ENCODE measurements around the gene ZNF804B.

- TF ChIP-seq EZH2 (IDR thresholded peaks at IDR 0.05; ENCODE audit: borderline replicate concordance, low read depth, low read length, poor library complexity, severe bottlenecking) (no peak), CTCF (conservative IDR thresholded peaks at IDR 0.05; ENCODE audit: low read depth, low read length) (no peak)
Measured at GRCh38 chr7:89077992-89078391, 318.5 kb downstream of the ZNF804B start.
